ENCODE results near the gene MKLN1. TPM values are rescaled to one million over a fixed set of nuclear protein-coding genes. Genes with fewer than 3 reads are reported as not detected.
A peak's percentile ranks its signal among the peaks of the same experiment; 100 is the strongest.

Gene MKLN1
- total RNA-seq, 8 experiments from 2014 or later = 19.7 to 65.6 (median 30.5) TPM

- Histone ChIP-seq H3K27ac (no peak overlapping the region), H3K4me3 (no peak overlapping the region), H3K4me1 (replicated peaks in 1 of 2) (no peaks in the 10 kb centered on the region)
- no peak for ATAC-seq (replicated peaks in 6 of 8)
- 75 to 97% (median 86%) methylated on average over 2 to 7 of the region's 7 CpGs for WGBS, 10 experiments
- in situ Hi-C loops (cut with MboI; ENCODE audit: low pct_unique_long_range_greater_than_20kb in 2 of 9, low sequenced_read_pairs in 9 of 9, unreplicated experiment in 9 of 9) = no loop called here
These were observed 11.2 kb downstream of the MKLN1 start for GRCh38 chr7:131338691-131339390.

GRCh38 chr7:131341690-131342089 lies 14.0 kb downstream of the MKLN1 start:
- ATAC-seq (replicated peaks in 6 of 8) = no peak
- Histone ChIP-seq H3K4me1 (replicated peaks in 1 of 2) (no peaks in the 10 kb centered on the region), H3K27ac (no peak overlapping the region), H3K4me3 (no peak overlapping the region)
- in situ Hi-C loops (cut with MboI; ENCODE audit: low pct_unique_long_range_greater_than_20kb in 2 of 9, low sequenced_read_pairs in 9 of 9, unreplicated experiment in 9 of 9) = no loop called here
- WGBS, 10 experiments = 83 to 100% (median 100%) methylated on average over 1 of the region's 1 CpG; no CpG with 5 or more reads in 5 of the 10 experiments

GRCh38 chr7:131342864-131343442 lies 15.3 kb downstream of the MKLN1 start:
- Histone ChIP-seq H3K4me3 (no peak overlapping the region), H3K27ac (no peak overlapping the region), H3K4me1 (replicated peaks in 1 of 2) (peaks cover 2 to 8% of the 10 kb centered on the region in 2 donors)
- peak in 3 of 8 experiments; percentile 35 to 66 (median 63) for ATAC-seq (replicated peaks in 6 of 8)
- in situ Hi-C loops (cut with MboI; ENCODE audit: low pct_unique_long_range_greater_than_20kb in 2 of 9, low sequenced_read_pairs in 9 of 9, unreplicated experiment in 9 of 9) = no loop called here
- 40 to 100% (median 95%) methylated on average over 1 to 2 of the region's 2 CpGs; no CpG with 5 or more reads in 2 of the 10 experiments for WGBS, 10 experiments

- peaks cover 2 to 8% of the 10 kb centered on the region in 2 donors for H3K4me1 ChIP-seq (replicated peaks in 1 of 2)
- 0 to 75% (median 30%) methylated on average over 2 to 3 of the region's 3 CpGs; no CpG with 5 or more reads in 1 of the 10 experiments for WGBS, 10 experiments
- peak in 4 of 8 experiments; percentile 19 to 53 (median 28) for ATAC-seq (replicated peaks in 6 of 8)
- in situ Hi-C loops (cut with MboI; ENCODE audit: low pct_unique_long_range_greater_than_20kb in 2 of 9, low sequenced_read_pairs in 9 of 9, unreplicated experiment in 9 of 9) = no loop called here
- no peak overlapping the region for H3K4me3 ChIP-seq
- H3K27ac ChIP-seq = no peak overlapping the region
These were observed 19.4 kb downstream of the MKLN1 start for GRCh38 chr7:131346885-131347592.

GRCh38 chr7:131352032-131352431 lies 24.4 kb downstream of the MKLN1 start:
- no peak overlapping the region for H3K27ac ChIP-seq
- ATAC-seq (replicated peaks in 6 of 8) = no peak
- no peak overlapping the region for H3K4me3 ChIP-seq
- 42 to 97% (median 66%) methylated on average over 1 to 2 of the region's 2 CpGs for WGBS, 10 experiments
- H3K4me1 ChIP-seq (replicated peaks in 1 of 2) = peaks cover 2 to 11% of the 10 kb centered on the region in 2 donors
- in situ Hi-C loops (cut with MboI; ENCODE audit: low pct_unique_long_range_greater_than_20kb in 2 of 9, low sequenced_read_pairs in 9 of 9, unreplicated experiment in 9 of 9) = no loop called here

GRCh38 chr7:131354390-131354789 lies 26.7 kb downstream of the MKLN1 start:
- Histone ChIP-seq H3K27ac (no peak overlapping the region), H3K4me3 (no peak overlapping the region), H3K4me1 (replicated peaks in 1 of 2) (peaks cover 0 to 7% of the 10 kb centered on the region in 2 donors)
- in situ Hi-C loops (cut with MboI; ENCODE audit: low pct_unique_long_range_greater_than_20kb in 2 of 9, low sequenced_read_pairs in 9 of 9, unreplicated experiment in 9 of 9) = no loop called here
- WGBS, 10 experiments = 6 to 100% (median 71%) methylated on average over 2 to 3 of the region's 3 CpGs
- peak in 1 of 8 experiments; percentile 12 for ATAC-seq (replicated peaks in 6 of 8)

GRCh38 chr7:131355917-131356777 lies 28.5 kb downstream of the MKLN1 start:
- 89 to 100% (median 95%) methylated on average over 2 to 11 of the region's 13 CpGs for WGBS, 10 experiments
- in situ Hi-C loops (cut with MboI; ENCODE audit: low pct_unique_long_range_greater_than_20kb in 2 of 9, low sequenced_read_pairs in 9 of 9, unreplicated experiment in 9 of 9) = no loop called here
- no peak for ATAC-seq (replicated peaks in 6 of 8)
- Histone ChIP-seq H3K27ac (no peak overlapping the region), H3K4me3 (no peak overlapping the region), H3K4me1 (replicated peaks in 1 of 2) (peaks cover 0 to 7% of the 10 kb centered on the region in 2 donors)

- Histone ChIP-seq H3K27ac (no peak overlapping the region), H3K4me3 (no peak overlapping the region), H3K4me1 (replicated peaks in 1 of 2) (peaks cover 0 to 7% of the 10 kb centered on the region in 2 donors)
- ATAC-seq (replicated peaks in 6 of 8) = peak in 1 of 8 experiments; percentile 32
- in situ Hi-C loops (cut with MboI; ENCODE audit: low pct_unique_long_range_greater_than_20kb in 2 of 9, low sequenced_read_pairs in 9 of 9, unreplicated experiment in 9 of 9) = no loop called here
- 91 to 100% (median 100%) methylated on average over 1 to 3 of the region's 3 CpGs for whole genome bisulfite sequencing, 10 experiments
These were observed 29.7 kb downstream of the MKLN1 start for GRCh38 chr7:131357282-131357880.

- ATAC-seq (replicated peaks in 6 of 8) = no peak
- 85 to 100% (median 98%) methylated on average over 1 to 3 of the region's 3 CpGs for WGBS, 10 experiments
- H3K4me1 ChIP-seq (replicated peaks in 1 of 2) = peaks cover 0 to 7% of the 10 kb centered on the region in 2 donors
- H3K27ac ChIP-seq = no peak overlapping the region
- in situ Hi-C loops (cut with MboI; ENCODE audit: low pct_unique_long_range_greater_than_20kb in 2 of 9, low sequenced_read_pairs in 9 of 9, unreplicated experiment in 9 of 9) = no loop called here
- no peak overlapping the region for H3K4me3 ChIP-seq
These were observed 31.0 kb downstream of the MKLN1 start for GRCh38 chr7:131358636-131359035.

GRCh38 chr7:131359136-131359776 lies 31.6 kb downstream of the MKLN1 start:
- Histone ChIP-seq H3K4me1 (replicated peaks in 1 of 2) (peaks cover 0 to 2% of the 10 kb centered on the region in 2 donors), H3K27ac (no peak overlapping the region), H3K4me3 (no peak overlapping the region)
- WGBS, 10 experiments = 85 to 100% (median 92%) methylated on average over 2 to 3 of the region's 3 CpGs; no CpG with 5 or more reads in 1 of the 10 experiments
- no peak for ATAC-seq (replicated peaks in 6 of 8)
- in situ Hi-C loops (cut with MboI; ENCODE audit: low pct_unique_long_range_greater_than_20kb in 2 of 9, low sequenced_read_pairs in 9 of 9, unreplicated experiment in 9 of 9) = no loop called here

- no peak overlapping the region for H3K27ac ChIP-seq
- no peak for ATAC-seq (replicated peaks in 6 of 8)
- no peak overlapping the region for H3K4me3 ChIP-seq
- in situ Hi-C loops (cut with MboI; ENCODE audit: low pct_unique_long_range_greater_than_20kb in 2 of 9, low sequenced_read_pairs in 9 of 9, unreplicated experiment in 9 of 9) = no loop called here
- peaks cover 0 to 3% of the 10 kb centered on the region in 2 donors for H3K4me1 ChIP-seq (replicated peaks in 1 of 2)
- 50 to 100% (median 75%) methylated on average over 1 to 2 of the region's 2 CpGs; no CpG with 5 or more reads in 1 of the 10 experiments for WGBS, 10 experiments
These were observed 36.0 kb downstream of the MKLN1 start for GRCh38 chr7:131363719-131364118.

GRCh38 chr7:131364767-131365344 lies 37.2 kb downstream of the MKLN1 start:
- no peak for ATAC-seq (replicated peaks in 6 of 8)
- H3K4me3 ChIP-seq = no peak overlapping the region
- H3K4me1 ChIP-seq (replicated peaks in 1 of 2) = peaks cover 0 to 3% of the 10 kb centered on the region in 2 donors
- WGBS, 10 experiments = 53 to 100% (median 92%) methylated on average over 1 to 4 of the region's 4 CpGs
- H3K27ac ChIP-seq = no peak overlapping the region
- in situ Hi-C loops (cut with MboI; ENCODE audit: low pct_unique_long_range_greater_than_20kb in 2 of 9, low sequenced_read_pairs in 9 of 9, unreplicated experiment in 9 of 9) = no loop called here
